GM19397 (cell line): ENCODE measurements around the gene MYLK2.
"Not testable (repeated sequence)": the region's sequence is repeated elsewhere in the genome, so short reads cannot be mapped to it uniquely, and the experiment has no call there.

Source experiments
- ATAC-seq: cut with Tn5 transposase; IDR thresholded peaks from one replicate; pipeline ENCODE4 v1.9.1; 2021; ENCODE audit warnings: mild to moderate bottlenecking, moderate library complexity; ENCODE audit not compliant: unreplicated experiment

The MYLK2 gene

DNA sequence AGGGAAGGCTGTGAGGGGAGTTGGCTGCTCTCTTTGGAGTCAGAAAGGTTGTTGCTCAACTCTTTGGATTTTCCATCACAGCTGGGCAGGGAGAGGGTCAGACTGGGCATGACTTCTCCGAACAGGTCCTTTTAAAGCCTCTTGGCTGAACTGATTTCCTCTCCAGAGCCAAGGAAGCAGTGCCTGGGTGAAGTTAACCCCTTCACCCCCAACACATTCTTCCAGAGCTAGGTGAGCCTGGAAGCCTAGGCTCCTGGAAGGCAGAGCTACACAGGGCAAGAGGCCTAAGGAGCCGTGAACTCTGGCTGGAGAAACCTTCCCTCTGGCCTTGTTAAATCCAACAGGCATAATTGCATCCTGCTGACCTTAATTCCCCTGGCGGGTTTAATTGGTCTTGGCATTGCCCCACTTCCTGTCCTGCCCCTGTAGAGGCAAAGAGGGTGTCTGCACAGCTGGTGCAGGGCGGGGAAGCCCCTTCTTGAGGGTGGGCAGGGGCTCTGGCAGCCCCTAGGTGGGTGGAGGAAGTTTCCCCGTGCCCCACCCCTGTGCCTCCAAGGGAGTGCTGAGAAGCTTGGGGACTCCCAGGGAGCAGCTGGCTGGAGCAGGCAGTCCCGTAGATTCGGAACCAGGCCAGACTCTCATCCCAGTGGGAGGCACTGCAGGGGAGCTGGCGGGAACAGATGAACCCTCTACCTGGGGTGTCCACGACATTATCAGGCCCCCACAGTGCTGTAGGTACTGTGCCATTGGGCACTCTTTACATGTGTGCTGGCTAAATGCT, 3.6 kb upstream of the MYLK2 start:
- no peak for ATAC-seq

DNA sequence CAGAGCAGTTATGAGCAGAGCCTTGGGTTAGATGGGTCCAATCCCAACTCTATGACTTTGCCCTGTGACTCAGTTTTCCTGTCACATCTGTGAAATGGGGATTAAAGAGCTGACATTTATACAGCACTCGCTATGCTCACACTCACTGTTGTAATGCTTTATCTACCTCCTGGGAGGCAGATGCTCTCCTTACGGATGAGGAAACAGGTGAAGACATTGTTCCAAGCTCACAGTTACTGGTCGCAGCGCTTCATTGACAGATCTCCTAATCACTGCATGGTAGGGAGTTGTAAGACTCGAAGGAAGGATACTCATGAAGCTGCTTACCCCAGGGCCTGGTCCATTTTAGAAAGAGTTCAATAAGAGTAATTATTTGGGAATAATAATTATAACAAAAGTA, 2.9 kb upstream of the MYLK2 start:
- ATAC-seq = no peak

DNA sequence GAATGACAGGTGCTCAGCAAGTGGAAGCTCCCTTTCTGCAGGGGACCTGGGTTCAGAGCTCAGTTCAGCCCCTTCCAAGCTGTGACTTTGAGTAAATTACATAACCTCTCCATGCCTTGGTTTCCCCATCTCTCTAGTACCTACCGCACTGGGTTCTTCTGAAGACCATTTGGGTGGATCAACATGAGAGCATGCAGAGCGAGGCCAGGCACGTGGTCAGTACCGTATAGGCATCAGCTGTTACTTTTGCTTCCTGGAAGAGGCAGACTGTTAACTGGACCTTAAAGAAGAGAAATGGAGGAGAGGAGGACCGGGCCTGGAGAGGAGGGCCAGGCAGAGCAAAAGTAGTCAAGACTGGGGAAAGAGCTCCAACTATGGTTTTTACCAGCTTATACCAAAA, 1.7 kb upstream of the MYLK2 start:
- ATAC-seq = no peak

DNA sequence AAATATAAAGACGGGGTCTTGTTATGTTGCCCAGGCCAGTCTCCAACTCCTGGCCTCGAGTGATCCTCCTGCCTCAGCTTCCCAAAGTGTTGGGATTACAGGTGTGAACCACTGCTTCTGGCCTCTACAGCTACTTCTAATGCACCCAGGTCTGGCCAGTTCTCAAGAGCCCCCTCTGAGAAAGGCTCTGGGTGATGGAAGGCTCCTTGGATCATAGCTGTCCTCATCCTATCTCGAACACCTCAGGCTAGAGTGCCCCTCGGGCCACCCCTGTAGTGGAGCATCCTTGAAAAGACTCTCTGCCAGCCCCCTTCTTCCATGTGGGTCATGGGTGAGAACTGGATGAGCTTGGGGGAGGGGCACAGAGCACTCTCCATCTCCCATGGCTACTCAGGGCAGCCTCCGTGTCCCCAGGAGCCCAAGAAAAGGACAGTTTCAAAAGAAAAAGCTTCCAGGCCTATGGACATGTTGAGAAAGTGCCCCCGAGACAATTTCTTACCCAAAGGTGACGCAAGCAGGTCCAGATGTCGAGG, 714 bp upstream of the MYLK2 start:
- ATAC-seq = no peak

DNA sequence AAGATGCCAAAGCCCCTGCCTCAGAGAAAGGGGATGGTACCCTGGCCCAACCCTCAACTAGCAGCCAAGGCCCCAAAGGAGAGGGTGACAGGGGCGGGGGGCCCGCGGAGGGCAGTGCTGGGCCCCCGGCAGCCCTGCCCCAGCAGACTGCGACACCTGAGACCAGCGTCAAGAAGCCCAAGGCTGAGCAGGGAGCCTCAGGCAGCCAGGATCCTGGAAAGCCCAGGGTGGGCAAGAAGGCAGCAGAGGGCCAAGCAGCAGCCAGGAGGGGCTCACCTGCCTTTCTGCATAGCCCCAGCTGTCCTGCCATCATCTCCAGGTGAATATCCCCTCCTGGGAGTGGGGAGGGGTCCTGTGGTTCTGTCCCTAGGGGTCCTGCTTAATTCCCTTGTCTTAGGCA, 1.1 kb downstream of the MYLK2 start:
- ATAC-seq = no peak

DNA sequence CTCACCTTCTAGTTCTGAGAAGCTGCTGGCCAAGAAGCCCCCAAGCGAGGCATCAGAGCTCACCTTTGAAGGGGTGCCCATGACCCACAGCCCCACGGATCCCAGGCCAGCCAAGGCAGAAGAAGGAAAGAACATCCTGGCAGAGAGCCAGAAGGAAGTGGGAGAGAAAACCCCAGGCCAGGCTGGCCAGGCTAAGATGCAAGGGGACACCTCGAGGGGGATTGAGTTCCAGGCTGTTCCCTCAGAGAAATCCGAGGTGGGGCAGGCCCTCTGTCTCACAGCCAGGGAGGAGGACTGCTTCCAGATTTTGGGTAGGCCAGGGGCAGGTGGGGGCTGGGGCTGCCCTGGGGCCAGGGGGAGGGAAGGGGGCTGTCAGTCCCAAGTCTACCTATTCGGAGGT, 2.3 kb downstream of the MYLK2 start:
- no peak for ATAC-seq

DNA sequence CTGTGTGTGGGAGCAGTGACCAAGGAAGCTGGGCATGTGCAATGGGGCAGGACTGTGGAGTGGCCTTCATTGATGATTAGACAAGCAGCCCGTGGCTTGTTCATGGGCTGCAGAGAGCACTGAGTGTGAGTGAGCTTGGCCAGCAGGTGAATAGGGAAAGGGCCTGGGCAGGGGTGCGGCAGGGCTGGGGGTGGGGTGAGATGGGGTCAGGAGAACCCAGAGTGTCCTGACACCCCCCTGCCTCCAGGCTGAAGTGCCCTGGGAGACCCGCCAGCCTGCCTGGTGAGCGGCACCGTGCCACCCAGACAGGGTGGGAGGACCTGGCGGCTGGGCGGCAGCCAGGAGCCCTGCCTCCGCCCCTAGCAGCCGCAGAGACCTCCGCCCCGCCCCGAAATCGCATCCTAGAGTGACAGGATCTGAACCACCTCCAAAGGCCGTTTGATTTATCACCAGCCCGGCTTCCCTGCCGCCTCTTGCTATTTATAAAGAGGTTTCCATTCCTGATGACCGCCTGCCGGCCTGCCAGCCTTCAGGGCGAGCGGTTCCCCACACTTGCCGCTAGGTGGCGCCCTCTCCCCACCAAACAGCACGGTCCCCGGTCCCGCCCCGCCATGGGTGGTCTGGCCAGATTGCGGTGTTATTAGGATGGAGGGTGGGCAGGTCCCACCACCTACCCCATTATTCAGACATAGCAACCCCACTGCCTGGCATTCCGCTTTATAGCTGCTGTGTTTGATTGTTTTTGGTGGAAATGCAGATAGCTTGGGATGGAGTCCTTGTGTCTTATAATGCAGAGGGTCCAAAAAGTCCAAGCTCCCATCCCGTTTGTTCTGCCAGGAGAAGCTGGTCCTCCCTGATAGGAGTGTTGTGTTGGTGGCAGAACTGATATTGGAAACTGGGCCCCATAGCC, 3.5 kb downstream of the MYLK2 start:
- ATAC-seq = no peak

DNA sequence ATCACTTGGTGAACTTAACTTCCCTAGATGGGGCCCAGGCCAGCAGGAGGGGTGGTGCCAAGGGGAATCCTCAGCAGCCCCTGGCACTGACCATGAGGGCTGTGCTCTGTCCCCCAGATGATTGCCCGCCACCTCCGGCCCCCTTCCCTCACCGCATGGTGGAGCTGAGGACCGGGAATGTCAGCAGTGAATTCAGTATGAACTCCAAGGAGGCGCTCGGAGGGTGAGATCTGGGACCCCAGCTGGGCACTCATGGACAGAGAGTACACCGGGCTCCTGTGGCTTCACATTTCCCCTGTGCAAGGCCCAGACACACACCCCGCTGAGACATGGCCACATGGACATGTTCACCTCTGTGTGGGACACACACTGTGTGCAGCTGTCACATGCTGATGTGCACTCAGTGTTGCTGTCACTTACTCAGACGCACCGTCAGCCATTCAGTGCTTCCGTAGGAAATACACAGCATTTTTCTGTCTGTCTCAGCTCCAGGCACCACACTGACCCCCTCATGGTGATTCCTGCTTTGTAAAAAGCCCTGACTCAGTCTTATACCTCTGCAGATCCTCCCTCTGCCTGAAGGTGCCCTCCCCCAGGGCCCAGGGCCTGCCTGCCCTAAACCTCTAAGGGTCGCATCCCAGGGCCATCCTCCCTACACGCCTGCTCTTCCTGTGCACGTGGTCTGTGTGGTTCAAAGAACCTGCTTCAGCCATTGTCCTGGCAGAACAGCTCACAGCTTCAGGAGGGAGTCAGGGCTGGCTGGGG, 4.4 kb downstream of the MYLK2 start:
- no peak for ATAC-seq

DNA sequence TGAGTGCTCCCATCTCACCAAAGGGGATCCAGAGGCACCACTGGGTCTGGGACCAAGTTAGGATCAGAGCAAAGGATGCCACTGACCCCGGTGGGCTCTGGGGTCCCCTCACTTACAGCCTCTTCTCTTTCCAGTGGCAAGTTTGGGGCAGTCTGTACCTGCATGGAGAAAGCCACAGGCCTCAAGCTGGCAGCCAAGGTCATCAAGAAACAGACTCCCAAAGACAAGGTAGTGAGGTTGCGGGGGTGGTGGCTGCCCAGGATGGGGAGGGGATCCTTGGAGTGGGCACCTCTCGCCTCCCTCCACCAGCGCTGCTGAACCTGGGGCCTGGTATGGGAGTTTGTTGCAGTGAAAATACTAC, 4.9 kb downstream of the MYLK2 start:
- ATAC-seq = no peak

DNA sequence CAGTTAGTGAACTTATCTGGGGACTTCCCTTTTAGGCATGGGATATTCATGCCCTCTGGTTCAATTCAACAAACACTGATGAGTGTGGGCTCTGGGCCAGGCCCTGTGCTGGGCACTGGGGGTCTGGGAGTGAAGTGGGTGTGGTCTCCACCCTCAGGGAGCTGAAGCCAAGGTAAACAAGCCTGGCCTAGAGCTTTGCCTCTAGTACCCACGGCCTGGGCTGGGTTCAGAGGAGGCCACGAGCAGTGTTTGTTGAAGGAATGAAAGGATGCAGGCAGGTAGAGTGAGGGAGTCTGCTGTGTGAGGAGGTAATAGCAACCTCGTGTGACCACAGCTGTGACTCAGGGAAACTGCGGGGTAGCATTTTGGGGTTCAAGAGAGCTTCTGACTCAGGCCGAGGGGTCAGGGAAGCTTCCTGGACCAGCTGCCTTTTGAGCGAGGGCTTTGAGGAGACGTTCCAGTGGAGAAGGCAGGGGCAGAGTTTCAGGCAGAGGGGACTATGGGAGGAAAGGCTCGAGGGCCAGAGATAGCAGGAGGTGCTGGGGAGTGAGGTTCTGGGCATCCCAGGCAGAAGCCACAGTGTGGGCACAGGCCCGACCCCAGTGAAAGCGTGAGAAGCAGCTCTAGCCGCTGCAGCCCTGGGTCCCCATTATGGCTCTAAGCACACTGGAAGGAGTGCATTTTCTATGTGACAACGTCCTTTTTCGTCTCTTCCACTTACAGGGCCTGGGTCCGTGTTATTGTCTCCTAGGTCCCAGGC, 5.6 kb downstream of the MYLK2 start:
- ATAC-seq = no peak

DNA sequence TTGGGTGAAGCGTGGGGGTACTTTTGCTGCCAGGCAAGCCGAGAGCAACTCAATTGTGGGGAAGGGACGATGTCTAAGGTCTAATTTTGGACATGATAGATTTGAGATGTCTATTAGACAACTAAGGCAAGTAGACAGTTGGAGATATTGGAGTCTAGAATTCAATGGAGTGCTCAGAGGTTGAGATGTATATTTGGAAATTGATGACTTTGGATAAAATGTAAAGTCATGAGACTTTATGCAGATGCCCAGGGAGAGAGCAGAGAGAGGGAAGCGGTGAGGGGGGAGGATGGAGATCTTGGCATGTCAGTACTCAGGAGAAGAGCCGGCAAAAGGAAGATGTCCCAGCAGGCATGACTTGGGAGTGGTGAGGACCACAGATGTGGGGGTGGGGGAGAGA, 6.9 kb downstream of the MYLK2 start:
- no peak for ATAC-seq

DNA sequence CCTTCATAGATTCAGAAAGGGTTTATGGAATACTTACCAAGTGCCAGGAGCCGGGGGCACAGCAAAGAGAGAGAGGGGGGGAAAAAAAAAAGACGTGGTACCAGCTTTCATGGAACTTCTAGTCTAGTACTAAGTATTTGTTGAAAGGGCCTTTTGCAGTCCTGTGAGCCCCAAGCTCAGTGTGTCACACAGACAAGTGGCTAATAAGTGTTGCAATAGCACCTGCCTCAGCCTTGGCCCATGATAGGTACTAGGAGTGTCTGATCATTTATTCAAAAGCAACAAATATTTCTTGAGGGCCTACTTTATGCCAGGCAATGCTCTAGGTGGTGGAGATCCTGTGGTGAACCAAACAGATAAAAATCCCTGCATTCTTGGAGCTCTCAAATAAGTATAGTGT, 7.9 kb downstream of the MYLK2 start:
- no peak for ATAC-seq

DNA sequence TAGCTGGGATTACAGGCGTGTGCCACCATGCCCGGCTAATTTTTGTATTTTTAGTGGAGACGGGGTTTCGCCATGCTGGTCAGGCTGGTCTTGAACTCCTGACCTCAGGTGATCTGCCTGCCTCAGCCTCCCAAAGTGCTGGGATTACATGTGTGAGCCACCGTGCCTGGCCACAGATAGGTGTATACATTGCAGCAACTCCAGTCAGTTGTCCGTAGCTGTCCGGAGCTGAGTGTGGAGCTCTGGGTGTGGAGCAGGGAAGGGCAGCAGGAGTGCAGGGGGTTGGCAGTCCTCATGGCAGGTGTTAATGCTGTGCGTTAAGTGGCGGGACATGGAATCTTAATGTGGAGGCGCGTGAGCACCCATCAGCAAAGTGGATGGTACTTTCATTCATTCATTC, 8.9 kb downstream of the MYLK2 start:
- ATAC-seq = not testable (repeated sequence)

DNA sequence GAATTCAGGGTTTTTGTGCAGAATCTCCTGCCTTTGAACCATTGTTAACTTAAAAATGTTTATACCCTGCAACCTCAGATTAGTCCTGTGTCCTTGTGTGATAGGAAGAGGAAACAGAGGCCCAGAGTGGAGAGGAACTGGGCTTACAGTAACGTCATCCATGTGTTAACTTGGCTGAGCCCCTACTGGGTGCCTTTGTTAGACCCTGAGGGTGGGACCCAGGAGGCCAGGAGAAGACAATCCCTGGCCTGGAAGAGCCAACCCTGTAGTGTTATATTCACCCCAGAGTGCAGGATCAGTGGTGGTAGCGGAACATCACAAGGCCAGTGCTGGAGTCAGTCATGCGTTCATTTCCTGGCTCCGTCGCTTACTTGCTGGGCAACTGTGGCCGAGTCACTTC, 10.6 kb downstream of the MYLK2 start:
- ATAC-seq = no peak

DNA sequence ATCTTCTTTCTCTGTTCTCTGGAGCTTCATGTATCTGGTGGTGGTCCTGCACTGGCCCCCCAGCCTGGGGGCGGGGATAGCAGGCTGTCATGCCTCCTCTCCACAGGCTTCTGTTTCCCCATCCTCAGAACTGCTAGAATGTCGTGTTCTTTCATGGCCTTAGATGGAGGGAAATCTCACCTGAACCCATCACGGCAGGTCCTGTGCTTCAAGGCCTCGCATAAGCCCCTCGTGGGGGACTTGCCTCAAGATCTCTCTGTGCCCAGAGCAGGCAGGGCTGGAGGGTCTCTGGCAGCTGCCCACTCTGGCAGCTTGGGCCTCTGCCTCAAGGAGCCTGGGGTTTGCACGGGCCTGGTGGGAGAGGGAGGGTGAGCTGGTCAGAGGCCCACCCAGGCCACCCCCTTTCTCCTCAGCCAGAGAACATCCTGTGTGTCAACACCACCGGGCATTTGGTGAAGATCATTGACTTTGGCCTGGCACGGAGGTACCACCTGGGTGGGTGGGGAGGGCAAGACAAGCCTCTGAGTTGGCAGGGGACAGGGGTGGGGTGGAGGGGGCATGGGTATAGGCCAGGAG, 11.3 kb downstream of the MYLK2 start:
- no peak for ATAC-seq

DNA sequence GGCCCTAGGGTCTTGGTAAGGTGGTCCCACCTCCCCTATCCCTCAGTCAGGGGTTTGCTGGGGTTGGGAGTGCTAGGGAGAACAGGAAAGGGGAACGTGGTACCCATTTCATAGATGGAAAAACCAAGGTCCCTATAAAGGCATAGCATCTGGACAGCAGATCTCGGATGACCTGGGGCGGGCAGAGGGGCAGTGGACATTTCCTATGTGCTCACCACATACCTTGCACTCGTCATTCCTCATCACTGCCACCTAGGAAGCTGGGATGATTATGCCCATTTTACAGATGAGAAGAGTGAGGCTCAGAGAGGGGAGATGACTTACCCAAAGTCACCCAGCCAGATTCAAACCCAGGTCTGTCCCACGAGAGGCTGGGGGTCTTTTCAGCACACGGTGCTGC, 12.1 kb downstream of the MYLK2 start:
- ATAC-seq = no peak

DNA sequence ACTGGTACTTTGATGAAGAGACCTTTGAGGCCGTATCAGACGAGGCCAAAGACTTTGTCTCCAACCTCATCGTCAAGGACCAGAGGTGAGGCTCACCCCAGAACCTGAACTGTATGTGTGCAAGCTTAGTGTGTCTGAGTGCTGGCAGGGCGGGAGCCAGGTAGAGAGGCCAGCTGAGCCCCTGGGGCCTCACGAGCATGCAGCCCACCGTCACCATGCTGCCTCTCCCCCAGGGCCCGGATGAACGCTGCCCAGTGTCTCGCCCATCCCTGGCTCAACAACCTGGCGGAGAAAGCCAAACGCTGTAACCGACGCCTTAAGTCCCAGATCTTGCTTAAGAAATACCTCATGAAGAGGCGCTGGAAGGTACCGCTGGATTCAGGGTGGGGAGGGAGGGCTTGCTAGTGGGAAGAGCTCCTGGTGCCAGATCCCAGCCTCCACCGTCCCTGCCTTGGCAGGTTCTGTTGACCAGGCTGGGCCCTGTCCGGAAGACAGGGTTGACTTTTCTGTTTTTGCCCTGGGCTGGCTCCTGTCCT, 12.7 kb downstream of the MYLK2 start:
- ATAC-seq = no peak

DNA sequence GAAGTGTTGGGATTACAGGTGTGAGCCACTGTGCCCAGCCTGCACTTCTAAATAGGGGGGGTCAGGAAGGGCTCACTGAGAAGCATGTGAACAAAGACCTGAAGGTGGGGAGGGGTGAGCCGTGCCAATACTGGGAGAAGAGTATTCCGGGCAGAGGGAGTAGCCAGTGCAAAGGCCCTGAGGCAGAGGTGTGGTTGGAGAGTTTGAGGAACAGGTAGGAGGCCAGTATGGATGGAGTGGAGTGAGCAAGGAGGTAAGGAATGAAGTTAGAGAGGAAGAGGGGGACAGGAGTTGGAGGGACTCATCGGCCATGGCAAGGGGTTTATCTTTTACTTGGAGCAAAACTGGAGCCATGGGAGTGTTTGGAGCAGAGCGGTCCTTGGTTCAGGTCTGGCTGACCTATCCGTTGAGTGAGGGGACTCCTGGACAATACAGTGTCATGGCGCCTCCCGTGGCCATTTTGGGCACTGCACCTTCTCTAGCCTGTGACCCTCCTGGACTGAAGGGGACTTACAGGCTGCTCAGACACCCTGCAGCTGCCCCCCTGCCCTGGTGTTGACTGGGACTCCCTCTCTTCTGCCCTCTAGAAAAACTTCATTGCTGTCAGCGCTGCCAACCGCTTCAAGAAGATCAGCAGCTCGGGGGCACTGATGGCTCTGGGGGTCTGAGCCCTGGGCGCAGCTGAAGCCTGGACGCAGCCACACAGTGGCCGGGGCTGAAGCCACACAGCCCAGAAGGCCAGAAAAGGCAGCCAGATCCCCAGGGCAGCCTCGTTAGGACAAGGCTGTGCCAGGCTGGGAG, 14.2 kb downstream of the MYLK2 start:
- no peak for ATAC-seq

DNA sequence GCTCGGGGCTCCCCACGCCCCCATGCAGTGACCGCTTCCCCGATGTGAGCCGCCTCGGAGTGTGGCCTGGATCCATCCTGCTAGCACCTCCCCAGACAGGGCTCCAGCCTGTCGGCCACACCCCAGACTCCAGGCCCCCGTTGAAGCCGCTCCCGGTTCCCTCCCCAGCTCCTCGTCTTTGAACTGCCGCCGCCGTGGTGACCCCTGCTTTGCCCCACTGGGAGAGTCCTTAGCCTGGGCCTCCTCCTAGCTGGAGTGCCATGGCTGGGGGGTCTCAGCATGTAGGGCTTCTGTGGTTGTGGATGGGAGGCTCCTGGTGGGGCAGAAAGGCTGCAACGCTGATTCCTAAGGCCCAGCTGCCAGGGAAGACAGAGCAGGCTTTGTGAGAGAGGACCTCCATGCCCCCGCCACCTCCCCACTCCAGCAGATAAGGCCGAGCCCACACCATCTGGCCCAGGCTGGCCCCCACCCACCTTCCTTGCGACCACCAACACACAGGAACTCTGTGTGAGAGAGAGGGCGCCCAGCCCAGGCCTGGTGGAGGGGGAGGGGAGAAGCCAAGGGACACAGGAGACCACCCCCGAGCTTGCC, 14.9 kb downstream of the MYLK2 start:
- ATAC-seq = no peak
